ENCODE data around the gene RANBP9.

DNA sequence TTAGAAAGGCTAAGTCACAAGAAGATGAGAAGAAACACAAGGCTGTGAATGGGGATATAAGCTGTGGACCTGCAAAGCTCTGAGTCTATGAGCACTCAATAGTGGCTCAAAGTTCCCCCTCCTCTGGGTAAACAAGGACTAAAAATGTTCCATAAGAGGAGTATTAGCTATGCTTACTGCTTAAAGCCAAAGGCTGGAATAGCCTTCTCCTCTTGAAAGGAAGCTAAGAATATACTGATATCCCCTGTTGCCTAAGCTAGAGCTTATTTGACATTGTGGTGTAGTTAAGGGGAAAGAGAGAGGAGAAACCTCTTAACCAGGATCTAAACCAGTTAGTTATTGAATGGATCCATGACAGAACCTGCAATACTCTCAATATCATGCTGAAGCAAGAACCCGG is 50.7 kb downstream of the RANBP9 start:
- TF ChIP-seq ZNF384 (IDR thresholded peaks at IDR 0.05; ENCODE audit: low read depth, low read length) (no peak), FOS (IDR thresholded peaks at IDR 0.05; ENCODE audit: extremely low read depth, insufficient read length) (no peak), CHD2 (IDR thresholded peaks at IDR 0.05; ENCODE audit: low read depth, low read length) (no peak), TAF15 (IDR thresholded peaks at IDR 0.05; ENCODE audit: low read depth, low read length) (no peak), HMG20A (CRISPR knock-in tag; conservative IDR thresholded peaks at IDR 0.05) (no peak), CBX5 (IDR thresholded peaks at IDR 0.05; ENCODE audit: borderline replicate concordance, low read depth) (no peak), POLR2AphosphoS5 (IDR thresholded peaks at IDR 0.05; ENCODE audit: control insufficient read depth, insufficient read depth, low read depth, low read length) (no peak), TRIM28 (IDR thresholded peaks at IDR 0.05) (no peak), SMC3 (conservative IDR thresholded peaks at IDR 0.05; ENCODE audit: insufficient read depth, low read depth, low read length) (no peak), NFRKB (IDR thresholded peaks at IDR 0.05; ENCODE audit: low read depth) (no peak)
- TF ChIP-seq, protein P1, sequence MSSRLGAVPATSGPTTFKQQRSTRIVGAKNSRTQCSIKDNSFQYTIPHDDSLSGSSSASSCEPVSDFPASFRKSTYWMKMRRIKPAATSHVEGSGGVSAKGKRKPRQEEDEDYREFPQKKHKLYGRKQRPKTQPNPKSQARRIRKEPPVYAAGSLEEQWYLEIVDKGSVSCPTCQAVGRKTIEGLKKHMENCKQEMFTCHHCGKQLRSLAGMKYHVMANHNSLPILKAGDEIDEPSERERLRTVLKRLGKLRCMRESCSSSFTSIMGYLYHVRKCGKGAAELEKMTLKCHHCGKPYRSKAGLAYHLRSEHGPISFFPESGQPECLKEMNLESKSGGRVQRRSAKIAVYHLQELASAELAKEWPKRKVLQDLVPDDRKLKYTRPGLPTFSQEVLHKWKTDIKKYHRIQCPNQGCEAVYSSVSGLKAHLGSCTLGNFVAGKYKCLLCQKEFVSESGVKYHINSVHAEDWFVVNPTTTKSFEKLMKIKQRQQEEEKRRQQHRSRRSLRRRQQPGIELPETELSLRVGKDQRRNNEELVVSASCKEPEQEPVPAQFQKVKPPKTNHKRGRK (tag; IDR thresholded peaks at IDR 0.05): no peak
- TF ChIP-seq, protein P2, sequence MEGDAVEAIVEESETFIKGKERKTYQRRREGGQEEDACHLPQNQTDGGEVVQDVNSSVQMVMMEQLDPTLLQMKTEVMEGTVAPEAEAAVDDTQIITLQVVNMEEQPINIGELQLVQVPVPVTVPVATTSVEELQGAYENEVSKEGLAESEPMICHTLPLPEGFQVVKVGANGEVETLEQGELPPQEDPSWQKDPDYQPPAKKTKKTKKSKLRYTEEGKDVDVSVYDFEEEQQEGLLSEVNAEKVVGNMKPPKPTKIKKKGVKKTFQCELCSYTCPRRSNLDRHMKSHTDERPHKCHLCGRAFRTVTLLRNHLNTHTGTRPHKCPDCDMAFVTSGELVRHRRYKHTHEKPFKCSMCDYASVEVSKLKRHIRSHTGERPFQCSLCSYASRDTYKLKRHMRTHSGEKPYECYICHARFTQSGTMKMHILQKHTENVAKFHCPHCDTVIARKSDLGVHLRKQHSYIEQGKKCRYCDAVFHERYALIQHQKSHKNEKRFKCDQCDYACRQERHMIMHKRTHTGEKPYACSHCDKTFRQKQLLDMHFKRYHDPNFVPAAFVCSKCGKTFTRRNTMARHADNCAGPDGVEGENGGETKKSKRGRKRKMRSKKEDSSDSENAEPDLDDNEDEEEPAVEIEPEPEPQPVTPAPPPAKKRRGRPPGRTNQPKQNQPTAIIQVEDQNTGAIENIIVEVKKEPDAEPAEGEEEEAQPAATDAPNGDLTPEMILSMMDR (IDR thresholded peaks at IDR 0.05 in 2 of 3, conservative IDR thresholded peaks at IDR 0.05 in 1 of 3; ENCODE audit: insufficient read depth in 2 of 3, low read depth in 1 of 3, low read length in 3 of 3): no peak
- TF ChIP-seq, protein P3, sequence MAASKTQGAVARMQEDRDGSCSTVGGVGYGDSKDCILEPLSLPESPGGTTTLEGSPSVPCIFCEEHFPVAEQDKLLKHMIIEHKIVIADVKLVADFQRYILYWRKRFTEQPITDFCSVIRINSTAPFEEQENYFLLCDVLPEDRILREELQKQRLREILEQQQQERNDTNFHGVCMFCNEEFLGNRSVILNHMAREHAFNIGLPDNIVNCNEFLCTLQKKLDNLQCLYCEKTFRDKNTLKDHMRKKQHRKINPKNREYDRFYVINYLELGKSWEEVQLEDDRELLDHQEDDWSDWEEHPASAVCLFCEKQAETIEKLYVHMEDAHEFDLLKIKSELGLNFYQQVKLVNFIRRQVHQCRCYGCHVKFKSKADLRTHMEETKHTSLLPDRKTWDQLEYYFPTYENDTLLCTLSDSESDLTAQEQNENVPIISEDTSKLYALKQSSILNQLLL (CRISPR knock-in tag; IDR thresholded peaks at IDR 0.05; ENCODE audit: borderline replicate concordance): no peak
- TF ChIP-seq, protein P4, sequence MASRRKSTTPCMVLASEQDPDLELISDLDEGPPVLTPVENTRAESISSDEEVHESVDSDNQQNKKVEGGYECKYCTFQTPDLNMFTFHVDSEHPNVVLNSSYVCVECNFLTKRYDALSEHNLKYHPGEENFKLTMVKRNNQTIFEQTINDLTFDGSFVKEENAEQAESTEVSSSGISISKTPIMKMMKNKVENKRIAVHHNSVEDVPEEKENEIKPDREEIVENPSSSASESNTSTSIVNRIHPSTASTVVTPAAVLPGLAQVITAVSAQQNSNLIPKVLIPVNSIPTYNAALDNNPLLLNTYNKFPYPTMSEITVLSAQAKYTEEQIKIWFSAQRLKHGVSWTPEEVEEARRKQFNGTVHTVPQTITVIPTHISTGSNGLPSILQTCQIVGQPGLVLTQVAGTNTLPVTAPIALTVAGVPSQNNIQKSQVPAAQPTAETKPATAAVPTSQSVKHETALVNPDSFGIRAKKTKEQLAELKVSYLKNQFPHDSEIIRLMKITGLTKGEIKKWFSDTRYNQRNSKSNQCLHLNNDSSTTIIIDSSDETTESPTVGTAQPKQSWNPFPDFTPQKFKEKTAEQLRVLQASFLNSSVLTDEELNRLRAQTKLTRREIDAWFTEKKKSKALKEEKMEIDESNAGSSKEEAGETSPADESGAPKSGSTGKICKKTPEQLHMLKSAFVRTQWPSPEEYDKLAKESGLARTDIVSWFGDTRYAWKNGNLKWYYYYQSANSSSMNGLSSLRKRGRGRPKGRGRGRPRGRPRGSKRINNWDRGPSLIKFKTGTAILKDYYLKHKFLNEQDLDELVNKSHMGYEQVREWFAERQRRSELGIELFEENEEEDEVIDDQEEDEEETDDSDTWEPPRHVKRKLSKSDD (conservative IDR thresholded peaks at IDR 0.05; ENCODE audit: low read length): no peak

Data from K562 (cell line).